Neural cell (in vitro differentiated cells): ENCODE results near the gene SYT10.

Experiments
- CTCF ChIP-seq: fragments of 450-650 bp; IDR thresholded peaks from 2 replicates; pipeline ENCODE4 v1.5.1; 2014; ENCODE audit warnings: antibody characterized with exemption, mild to moderate bottlenecking, moderate library complexity; ENCODE audit not compliant: poor library complexity, severe bottlenecking
- EP300 ChIP-seq: fragments of 450-650 bp; conservative IDR thresholded peaks from 2 replicates; pipeline ENCODE4 v1.6.1; 2014; ENCODE audit warnings: antibody characterized with exemption, mild to moderate bottlenecking, moderate library complexity; ENCODE audit not compliant: poor library complexity, severe bottlenecking
- EZH2 ChIP-seq: fragments of 200-600, 300-800 bp; shearing (Covaris generic), sonication (generic); IDR thresholded peaks from 2 replicates; pipeline ENCODE4 v1.6.1; 2014; ENCODE audit warnings: antibody characterized with exemption, low read length, borderline replicate concordance, mild to moderate bottlenecking; ENCODE audit not compliant: insufficient read depth, poor library complexity, severe bottlenecking
- POLR2AphosphoS5 ChIP-seq: IDR thresholded peaks from 2 replicates; pipeline ENCODE4 v1.6.1; 2012
- SMC3 ChIP-seq: fragments of 450-650 bp; conservative IDR thresholded peaks from 2 replicates; pipeline ENCODE4 v1.6.1; 2014; ENCODE audit warnings: antibody characterized with exemption, mild to moderate bottlenecking, moderate library complexity; ENCODE audit not compliant: poor library complexity

GRCh38 chr12:33370318-33370717 is 69.3 kb downstream of the SYT10 start:
- TF ChIP-seq CTCF (no peak), SMC3 (no peak), POLR2AphosphoS5 (no peak), EP300 (no peak), EZH2 (no peak)
